Esophagus muscularis mucosa (tissue), 4 donors: ENCODE measurements around the gene ERCC3.

Source experiments
- EP300 ChIP-seq: sonication (generic); formaldehyde crosslinking; IDR thresholded peaks from one replicate; pipeline ENCODE4 v1.6.1; 2017; ENCODE audit warnings: antibody characterized with exemption
- POLR2A ChIP-seq: fragments of 450-650 bp; IDR thresholded peaks from one replicate; pipeline ENCODE4 v1.6.1; 2017; ENCODE audit warnings: antibody characterized with exemption, moderate library complexity, mild to moderate bottlenecking, low read depth
- TF ChIP-seq, protein P1 (sequence below), 3 experiments: fragments of 200-600 bp in 2 of 3; fragments of 450-650 bp in 1 of 3; sonication (generic) in 2 of 3; IDR thresholded peaks; one replicate each; pipeline ENCODE4 v1.5.1; 2017 to 2019; ENCODE audit warnings: antibody characterized with exemption in 3 of 3, mild to moderate bottlenecking in 2 of 3, moderate library complexity in 1 of 3

DNA sequence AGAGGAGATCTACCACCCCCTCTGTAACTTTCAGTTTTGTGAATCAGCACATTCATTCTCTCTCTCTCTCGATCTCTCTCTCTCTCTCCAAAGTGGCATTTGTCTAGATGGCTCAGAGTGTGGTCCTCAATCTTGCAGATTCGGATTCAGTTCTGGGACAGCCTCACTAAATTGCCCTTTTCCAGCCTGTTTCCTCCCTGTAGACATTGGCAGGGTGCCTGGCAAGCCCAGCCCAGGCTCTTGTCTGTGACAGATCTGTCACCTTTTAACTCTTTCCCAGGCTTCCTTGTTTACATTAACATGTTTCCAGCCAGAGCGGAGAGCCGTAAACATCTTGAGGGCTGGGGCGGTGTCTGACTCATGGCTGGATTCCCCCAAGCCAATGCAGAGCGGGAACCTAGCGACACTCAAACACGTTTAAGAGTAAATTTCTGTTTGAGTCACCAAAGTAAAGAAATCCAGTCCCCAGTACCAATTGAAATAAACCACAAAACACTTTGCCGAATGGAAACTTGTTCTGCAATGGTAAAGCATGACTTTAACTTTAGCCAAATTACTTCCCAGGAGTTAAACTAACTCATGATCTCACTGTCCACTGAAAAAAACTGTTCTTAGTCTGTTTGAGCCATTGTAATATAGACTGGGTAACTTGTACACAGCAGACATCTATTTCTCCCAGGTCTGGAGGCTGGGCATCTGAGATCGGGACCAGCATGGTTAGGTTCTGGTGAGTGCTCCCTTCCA lies 67.3 kb downstream of the ERCC3 start:
- TF ChIP-seq, protein P1, sequence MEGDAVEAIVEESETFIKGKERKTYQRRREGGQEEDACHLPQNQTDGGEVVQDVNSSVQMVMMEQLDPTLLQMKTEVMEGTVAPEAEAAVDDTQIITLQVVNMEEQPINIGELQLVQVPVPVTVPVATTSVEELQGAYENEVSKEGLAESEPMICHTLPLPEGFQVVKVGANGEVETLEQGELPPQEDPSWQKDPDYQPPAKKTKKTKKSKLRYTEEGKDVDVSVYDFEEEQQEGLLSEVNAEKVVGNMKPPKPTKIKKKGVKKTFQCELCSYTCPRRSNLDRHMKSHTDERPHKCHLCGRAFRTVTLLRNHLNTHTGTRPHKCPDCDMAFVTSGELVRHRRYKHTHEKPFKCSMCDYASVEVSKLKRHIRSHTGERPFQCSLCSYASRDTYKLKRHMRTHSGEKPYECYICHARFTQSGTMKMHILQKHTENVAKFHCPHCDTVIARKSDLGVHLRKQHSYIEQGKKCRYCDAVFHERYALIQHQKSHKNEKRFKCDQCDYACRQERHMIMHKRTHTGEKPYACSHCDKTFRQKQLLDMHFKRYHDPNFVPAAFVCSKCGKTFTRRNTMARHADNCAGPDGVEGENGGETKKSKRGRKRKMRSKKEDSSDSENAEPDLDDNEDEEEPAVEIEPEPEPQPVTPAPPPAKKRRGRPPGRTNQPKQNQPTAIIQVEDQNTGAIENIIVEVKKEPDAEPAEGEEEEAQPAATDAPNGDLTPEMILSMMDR (IDR thresholded peaks at IDR 0.05): no peak
- TF ChIP-seq EP300: no peak
- TF ChIP-seq POLR2A: no peak
